Body of pancreas (tissue), 4 donors: ENCODE results near the gene TUBGCP6. TPM values are rescaled to one million over a fixed set of nuclear protein-coding genes. Genes with fewer than 3 reads are reported as not detected.
A peak's percentile ranks its signal among the peaks of the same experiment; 100 is the strongest.

ENCODE experiments used
- ATAC-seq: fragments of 150-250 bp; one replicate; pipeline ENCODE4 v1.9.1; 2016
- DNase-seq, 4 donors: peaks; one replicate each; pipeline ENCODE4 v3.0.0-alpha.2; 2019
- H3K27ac ChIP-seq, 4 donors: fragments of 200-600 bp; sonication (generic); 1 replicate in 3 of 4; 2 replicates in 1 of 4; pipeline versions ENCODE4 v1.5.1 to v1.6.1; 2016 to 2019; ENCODE audit warnings: mild to moderate bottlenecking in 1 of 4, mixed read lengths in 1 of 4, moderate library complexity in 1 of 4
- H3K27me3 ChIP-seq, 2 donors: fragments of 200-600 bp; sonication (generic); one replicate each; pipeline ENCODE4 v1.6.0; 2016; ENCODE audit warnings: mild to moderate bottlenecking in 1 of 2
- H3K36me3 ChIP-seq, 2 donors: fragments of 200-600 bp; sonication (generic); replicated peaks in 1 of 2; 2 replicates each; pipeline ENCODE4 v1.5.1; 2016; ENCODE audit warnings: low read depth in 2 of 2; ENCODE audit not compliant: insufficient read depth in 1 of 2
- H3K4me1 ChIP-seq: fragments of 200-600 bp; sonication (generic); one replicate; pipeline ENCODE4 v1.6.0; 2016
- H3K4me3 ChIP-seq, 2 donors: fragments of 200-600 bp; sonication (generic); 1 replicate in 1 of 2; 2 replicates in 1 of 2; pipeline ENCODE4 v1.5.1; 2016 to 2019
- H3K9me3 ChIP-seq, 3 donors: fragments of 200-600 bp; sonication (generic); 1 replicate in 2 of 3; 2 replicates in 1 of 3; pipeline ENCODE4 v1.5.1; 2016
- POLR2A ChIP-seq, 3 donors: fragments of 450-650 bp; IDR thresholded peaks; one replicate each; pipeline ENCODE4 v1.6.1; 2016; ENCODE audit warnings: antibody characterized with exemption in 3 of 3, mild to moderate bottlenecking in 2 of 3
- WGBS, 2 donors: methylation state at CpG; one replicate each; pipeline ENCODE4 v1.1.5; 2017; 5-methylcytosine and 5-hydroxymethylcytosine counted together
- intact Hi-C: fragments of 100-400 bp; cut with DNase I; formaldehyde crosslinking; loops from one replicate; pipeline ENCODE4 v1.15.1; 2023
- total RNA-seq, 2 donors: library from RNA; depleted of rRNA; stranded (reverse); fragments of >200 nt; gene quantifications; one replicate each; pipeline ENCODE4 v1.1.0, GENCODE V29; 2016
- TF ChIP-seq, protein P1 (sequence below), 7 experiments: fragments of 450-650 bp in 4 of 7; fragments of 200-600 bp in 3 of 7; sonication (generic) in 3 of 7; IDR thresholded peaks; one replicate each; pipeline ENCODE4 v1.5.1; 2016 to 2019; ENCODE audit warnings: antibody characterized with exemption in 7 of 7

TUBGCP6 gene
- total RNA-seq, 2 donors from 2014 or later = 61.2 to 121 TPM

DNA sequence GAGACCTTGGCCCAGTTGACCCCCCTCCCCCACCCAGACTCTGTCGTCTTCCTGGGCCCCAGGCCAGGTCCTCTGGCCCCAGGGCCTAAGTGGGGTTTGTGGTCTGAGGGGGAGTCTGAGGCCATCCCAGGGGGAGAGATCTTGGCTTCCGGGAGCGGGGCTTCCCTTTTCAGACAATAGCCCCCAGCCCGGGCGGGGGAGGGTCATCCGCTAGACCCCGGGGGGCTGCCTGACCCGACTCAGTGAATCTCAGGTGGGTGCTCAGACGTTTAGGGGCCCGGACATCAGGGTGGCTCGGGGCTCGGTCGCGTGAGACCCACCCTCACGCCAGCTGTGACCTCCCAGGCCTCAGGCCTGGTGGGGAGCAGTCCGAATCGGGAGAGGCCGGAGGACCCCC, 24.7 kb upstream of the TUBGCP6 start:
- intact Hi-C loops = loop anchor here (5.0 kb wide), 1 partner anchor 63 kb away; no protein-coding TSS in a partner anchor
- DNase-seq (no peak), ATAC-seq (no peak)
- Histone ChIP-seq H3K36me3 (no peaks in the 10 kb centered on the region), H3K4me1 (peaks cover 52% of the 10 kb centered on the region), H3K4me3 (no peak overlapping the region), H3K27ac (peak overlapping the region in 2 of 4 donors; percentile 28 to 44), H3K27me3 (no peaks in the 10 kb centered on the region), H3K9me3 (no peaks in the 10 kb centered on the region)
- no peak for TF ChIP-seq POLR2A (IDR thresholded peaks at IDR 0.05)
- TF ChIP-seq, protein P1, sequence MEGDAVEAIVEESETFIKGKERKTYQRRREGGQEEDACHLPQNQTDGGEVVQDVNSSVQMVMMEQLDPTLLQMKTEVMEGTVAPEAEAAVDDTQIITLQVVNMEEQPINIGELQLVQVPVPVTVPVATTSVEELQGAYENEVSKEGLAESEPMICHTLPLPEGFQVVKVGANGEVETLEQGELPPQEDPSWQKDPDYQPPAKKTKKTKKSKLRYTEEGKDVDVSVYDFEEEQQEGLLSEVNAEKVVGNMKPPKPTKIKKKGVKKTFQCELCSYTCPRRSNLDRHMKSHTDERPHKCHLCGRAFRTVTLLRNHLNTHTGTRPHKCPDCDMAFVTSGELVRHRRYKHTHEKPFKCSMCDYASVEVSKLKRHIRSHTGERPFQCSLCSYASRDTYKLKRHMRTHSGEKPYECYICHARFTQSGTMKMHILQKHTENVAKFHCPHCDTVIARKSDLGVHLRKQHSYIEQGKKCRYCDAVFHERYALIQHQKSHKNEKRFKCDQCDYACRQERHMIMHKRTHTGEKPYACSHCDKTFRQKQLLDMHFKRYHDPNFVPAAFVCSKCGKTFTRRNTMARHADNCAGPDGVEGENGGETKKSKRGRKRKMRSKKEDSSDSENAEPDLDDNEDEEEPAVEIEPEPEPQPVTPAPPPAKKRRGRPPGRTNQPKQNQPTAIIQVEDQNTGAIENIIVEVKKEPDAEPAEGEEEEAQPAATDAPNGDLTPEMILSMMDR (IDR thresholded peaks at IDR 0.05) = no peak
- 35% methylated on average over 17 of the region's 18 CpGs; no CpG with 5 or more reads in 1 of the 2 donors for WGBS, 2 donors

DNA sequence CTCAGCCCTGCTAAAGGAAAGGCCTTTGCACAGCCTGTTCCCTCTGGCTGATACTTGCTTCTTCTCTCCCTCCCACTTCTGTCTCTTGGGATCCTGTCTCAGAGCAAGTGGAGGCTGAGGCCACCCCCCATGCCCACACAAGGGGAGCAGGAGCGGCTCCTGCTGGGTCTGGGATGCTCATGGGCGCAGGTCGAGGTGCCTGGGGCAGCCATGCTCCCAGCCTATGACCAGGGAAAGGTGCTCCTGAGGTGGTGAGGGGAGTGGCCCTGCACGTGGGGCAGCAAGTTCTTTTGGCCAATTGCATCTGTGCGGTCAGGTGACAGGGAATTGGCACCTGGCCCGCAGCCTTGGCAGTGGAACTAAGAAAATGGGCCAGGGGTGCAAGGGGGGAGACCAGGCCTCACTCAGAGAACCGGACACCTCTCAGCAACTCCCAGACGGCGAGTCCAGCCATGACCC, 23.9 kb upstream of the TUBGCP6 start:
- Histone ChIP-seq H3K4me3 (no peak overlapping the region), H3K27me3 (no peaks in the 10 kb centered on the region), H3K27ac (no peak overlapping the region), H3K36me3 (no peaks in the 10 kb centered on the region), H3K9me3 (no peaks in the 10 kb centered on the region), H3K4me1 (peaks cover 49% of the 10 kb centered on the region)
- 26 to 37% methylated on average over 6 to 9 of the region's 9 CpGs for WGBS, 2 donors
- intact Hi-C loops = loop anchor here (5.0 kb wide), 1 partner anchor 64 kb away; no protein-coding TSS in a partner anchor
- TF ChIP-seq, protein P1 (IDR thresholded peaks at IDR 0.05) = no peak
- no peak for TF ChIP-seq POLR2A (IDR thresholded peaks at IDR 0.05)
- ATAC-seq = peak; percentile 20
- peak; percentile 63 to 84 (median 78) for DNase-seq

DNA sequence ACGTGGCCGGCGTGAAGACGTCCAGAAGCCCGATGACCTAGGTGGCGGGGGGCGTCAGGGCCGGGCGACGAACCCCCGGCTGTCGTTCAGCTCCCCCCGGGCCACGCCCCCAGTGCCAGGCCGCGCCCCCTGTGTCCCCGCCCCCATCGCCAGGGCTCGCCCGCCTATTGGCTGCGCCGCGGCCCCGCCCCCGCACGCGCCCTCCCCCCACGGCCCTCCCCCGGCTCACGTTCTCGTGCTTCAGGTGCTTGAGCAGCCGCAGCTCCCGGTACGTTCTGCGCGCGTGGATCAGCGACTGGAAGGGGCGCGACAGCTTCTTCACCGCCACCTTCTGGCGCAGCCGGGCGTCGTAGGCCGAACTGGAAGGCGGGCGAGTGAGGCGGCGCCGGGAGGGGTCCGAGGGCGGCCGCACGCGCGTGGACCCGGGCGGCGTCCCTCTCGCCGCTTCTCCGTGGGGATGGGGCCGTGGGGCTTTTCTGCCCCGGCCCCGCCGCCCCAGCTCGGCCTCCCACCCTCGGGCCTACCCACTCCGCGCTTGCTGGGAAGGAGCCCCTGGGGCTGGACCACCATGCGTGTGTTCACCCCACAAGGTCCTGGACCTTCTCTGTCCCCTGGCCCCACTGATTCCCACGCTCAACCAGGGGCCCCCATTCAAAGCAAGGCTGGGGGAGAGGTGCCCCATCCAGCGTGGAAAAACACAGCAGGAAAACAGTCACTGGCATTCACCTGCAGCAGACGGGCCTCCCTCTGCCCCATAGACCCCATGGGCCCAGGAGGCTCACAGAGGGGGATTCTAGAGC, 23.0 kb upstream of the TUBGCP6 start:
- Histone ChIP-seq H3K36me3 (no peaks in the 10 kb centered on the region), H3K27ac (no peak overlapping the region), H3K27me3 (no peaks in the 10 kb centered on the region), H3K4me1 (peaks cover 49% of the 10 kb centered on the region), H3K4me3 (no peak overlapping the region), H3K9me3 (no peaks in the 10 kb centered on the region)
- WGBS, 2 donors = 8% methylated on average over 62 of the region's 75 CpGs; no CpG with 5 or more reads in 1 of the 2 donors
- TF ChIP-seq, protein P1 (IDR thresholded peaks at IDR 0.05) = peak in 4 of 7 experiments; percentile 13 to 30 (median 22)
- no peak for TF ChIP-seq POLR2A (IDR thresholded peaks at IDR 0.05)
- intact Hi-C loops = loop anchor here (5.0 kb wide), 1 partner anchor 65 kb away; no protein-coding TSS in a partner anchor
- peak; percentile 75 to 82 (median 76) for DNase-seq
- ATAC-seq = peak; percentile 65

DNA sequence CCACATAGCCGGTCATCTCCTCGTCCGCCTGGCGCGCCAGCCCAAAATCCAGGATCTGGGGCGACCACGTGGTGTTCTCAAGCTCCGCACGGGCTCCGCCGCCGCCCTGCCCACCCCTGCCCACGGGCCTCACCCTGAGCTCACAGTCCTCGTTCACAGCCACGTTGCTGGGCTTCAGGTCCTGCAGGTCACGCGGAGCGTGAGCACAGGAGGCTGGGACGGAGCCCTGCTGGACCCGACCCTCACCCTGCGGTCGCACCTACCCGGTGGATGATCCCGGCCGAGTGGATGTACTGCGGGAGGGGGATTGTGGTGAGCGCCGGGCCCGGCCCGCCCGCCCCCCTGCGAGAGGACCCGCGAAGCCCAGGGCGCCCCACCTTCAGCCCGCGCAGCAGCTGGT, 22.2 kb upstream of the TUBGCP6 start:
- 60% methylated on average over 34 of the region's 37 CpGs; no CpG with 5 or more reads in 1 of the 2 donors for WGBS, 2 donors
- no peak overlapping the region for H3K27ac ChIP-seq
- intact Hi-C loops = loop anchor here (5.0 kb wide), 1 partner anchor 65 kb away; no protein-coding TSS in a partner anchor
- no peaks in the 10 kb centered on the region for H3K36me3 ChIP-seq
- no peak overlapping the region for H3K4me3 ChIP-seq
- TF ChIP-seq POLR2A (IDR thresholded peaks at IDR 0.05) = no peak
- TF ChIP-seq, protein P1 (IDR thresholded peaks at IDR 0.05) = no peak
- peaks cover 49% of the 10 kb centered on the region for H3K4me1 ChIP-seq
- H3K9me3 ChIP-seq = no peaks in the 10 kb centered on the region
- DNase-seq (no peak), ATAC-seq (no peak)
- H3K27me3 ChIP-seq = peaks cover 0 to 3% of the 10 kb centered on the region in 2 donors
